ENCODE data around the gene APC2.

Gene APC2

DNA sequence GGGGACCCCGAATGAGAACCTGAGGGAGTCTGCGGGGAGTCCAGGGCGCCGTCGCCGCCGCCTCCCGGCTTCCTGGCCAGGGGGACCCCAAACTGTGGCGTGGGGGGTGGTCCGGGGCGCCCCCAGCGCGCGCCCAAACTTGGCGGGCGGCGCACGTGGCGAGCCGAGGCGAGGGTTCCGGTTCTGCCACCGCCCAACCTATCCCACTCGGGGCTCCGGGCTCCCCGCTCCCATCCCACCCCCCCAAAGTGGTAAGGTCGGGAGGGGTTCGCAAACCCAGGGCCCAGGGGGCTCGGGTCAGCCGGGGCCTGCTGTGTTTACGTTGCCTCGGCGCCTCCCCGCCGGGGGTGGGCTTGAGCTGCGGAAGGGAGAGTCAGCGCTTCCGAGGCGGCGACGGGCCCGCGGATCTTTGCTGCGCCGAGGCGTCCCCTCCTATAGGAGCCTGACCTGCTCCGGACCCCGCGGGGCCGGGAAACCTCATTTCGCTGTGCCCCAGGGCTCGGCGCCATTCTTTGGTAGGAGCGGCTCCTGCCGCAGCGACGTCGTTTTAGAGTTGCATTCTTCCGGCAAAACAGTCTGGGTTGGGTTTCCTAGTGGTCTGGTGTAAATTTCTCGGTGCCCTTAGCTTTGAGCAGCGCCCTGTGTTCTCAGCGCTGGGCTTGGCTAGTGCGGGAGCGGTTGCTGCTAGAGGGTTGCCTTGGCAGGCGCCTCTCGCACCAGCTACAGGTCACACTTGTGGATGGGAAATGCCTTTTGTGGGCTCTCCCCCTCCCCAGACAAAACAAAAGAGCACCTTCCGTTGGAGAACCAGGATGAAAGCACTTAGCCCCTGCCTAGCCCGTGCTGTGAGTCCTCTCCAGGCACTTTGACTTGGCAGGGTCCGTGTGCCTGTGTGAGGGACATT, 41.4 kb upstream of the APC2 start:
- Histone ChIP-seq H3K4me3 (ENCODE audit: low read length) (peak overlapping the region; percentile 76), H3K9me3 (ENCODE audit: control insufficient read depth, insufficient read depth, low read length) (no peaks in the 10 kb centered on the region), H3K27me3 (ENCODE audit: control insufficient read depth, insufficient read depth, low read length) (no peaks in the 10 kb centered on the region), H3K27ac (ENCODE audit: low read length) (no peak overlapping the region), H3K36me3 (ENCODE audit: control insufficient read depth, insufficient read depth, low read length) (peaks cover 10% of the 10 kb centered on the region; the same call in 1 of the 2 replicates), H3K4me1 (ENCODE audit: control insufficient read depth, insufficient read depth, low read length) (peaks cover 11% of the 10 kb centered on the region)
- WGBS (ENCODE audit: insufficient coverage, insufficient read length) = no CpG with 5 or more reads among the region's 69 CpGs
- no peak for DNase-seq (ENCODE audit: low read depth, low spot score)

DNA sequence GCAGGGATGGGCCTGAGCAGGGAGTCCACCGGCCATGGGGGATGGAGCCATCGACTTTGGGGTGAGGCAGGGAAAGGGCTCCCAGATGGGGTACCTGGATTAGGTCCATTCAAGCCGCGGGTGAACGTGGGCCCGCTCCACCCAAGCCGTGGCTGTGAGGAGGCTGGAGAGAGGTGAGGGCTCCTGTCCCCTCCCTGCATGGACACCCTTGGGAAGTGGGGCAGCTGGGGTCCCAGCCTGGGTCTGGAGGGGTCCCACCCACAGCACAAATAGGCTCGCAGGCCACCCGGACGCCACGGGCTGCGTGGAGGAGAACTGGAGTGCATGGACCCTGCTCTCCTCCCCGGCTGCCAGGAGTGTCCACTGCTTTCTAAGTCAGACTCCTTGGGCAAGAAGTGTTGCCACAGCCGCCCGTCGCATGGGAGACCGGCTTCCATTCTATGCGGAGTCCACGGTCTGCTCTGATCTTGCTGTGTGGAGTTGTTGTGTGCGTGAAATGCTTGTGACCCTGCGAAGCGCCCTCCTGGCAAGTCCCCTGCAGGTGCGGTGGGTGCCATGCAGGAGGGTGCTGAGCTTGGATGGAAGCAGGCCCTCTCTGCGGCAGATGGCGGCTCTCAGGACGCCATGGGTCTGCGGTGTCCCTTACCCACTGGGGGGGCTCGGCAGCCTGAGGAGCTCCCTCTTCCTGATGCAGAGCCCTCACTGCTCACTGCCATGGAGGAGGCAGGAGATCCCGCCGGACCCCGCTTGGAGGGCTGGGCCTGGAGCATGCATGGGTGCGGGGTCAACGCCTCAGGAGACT, 40.5 kb upstream of the APC2 start:
- peaks cover 11% of the 10 kb centered on the region for H3K4me1 ChIP-seq (ENCODE audit: control insufficient read depth, insufficient read depth, low read length)
- no peaks in the 10 kb centered on the region for H3K9me3 ChIP-seq (ENCODE audit: control insufficient read depth, insufficient read depth, low read length)
- H3K4me3 ChIP-seq (ENCODE audit: low read length) = peak overlapping the region; percentile 76; the same call in 1 of the 2 replicates
- peaks cover 10% of the 10 kb centered on the region; the same call in 1 of the 2 replicates for H3K36me3 ChIP-seq (ENCODE audit: control insufficient read depth, insufficient read depth, low read length)
- no peaks in the 10 kb centered on the region for H3K27me3 ChIP-seq (ENCODE audit: control insufficient read depth, insufficient read depth, low read length)
- WGBS (ENCODE audit: insufficient coverage, insufficient read length) = no CpG with 5 or more reads among the region's 33 CpGs
- no peak overlapping the region for H3K27ac ChIP-seq (ENCODE audit: low read length)
- DNase-seq (ENCODE audit: low read depth, low spot score) = no peak

DNA sequence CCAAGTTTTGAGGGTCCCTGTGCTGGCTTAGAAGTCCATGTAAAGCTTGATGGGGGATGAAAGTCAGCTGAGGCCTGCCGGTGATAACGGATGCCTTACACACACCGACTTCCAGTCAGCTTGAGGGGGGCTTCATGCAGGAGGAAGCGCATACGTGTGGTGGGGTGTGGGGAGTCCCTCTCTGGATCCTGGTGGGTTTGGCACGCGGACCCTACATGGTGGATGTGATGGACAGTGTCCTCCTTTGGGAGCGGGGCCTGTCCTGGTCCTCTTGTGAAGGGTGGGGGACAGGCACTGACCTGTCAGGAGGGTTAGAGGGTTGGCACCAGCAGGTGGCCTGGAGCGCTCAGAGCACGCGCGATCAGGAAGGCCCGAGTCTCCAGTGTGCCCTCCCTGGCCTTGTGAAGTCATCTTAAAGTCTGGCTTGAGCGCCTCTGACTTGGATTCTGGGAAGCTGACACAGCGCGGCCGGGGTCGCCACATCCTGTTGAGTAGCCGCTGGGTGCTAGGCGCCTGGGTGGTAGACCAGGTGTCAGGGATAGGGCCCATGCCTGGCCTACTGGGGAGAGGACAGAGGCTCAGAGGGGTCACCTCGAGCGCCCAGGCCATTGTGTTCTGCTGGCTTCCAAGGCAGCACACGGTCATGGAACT, 39.7 kb upstream of the APC2 start:
- no peaks in the 10 kb centered on the region for H3K9me3 ChIP-seq (ENCODE audit: control insufficient read depth, insufficient read depth, low read length)
- H3K27me3 ChIP-seq (ENCODE audit: control insufficient read depth, insufficient read depth, low read length) = no peaks in the 10 kb centered on the region
- H3K4me3 ChIP-seq (ENCODE audit: low read length) = no peak overlapping the region
- peaks cover 10% of the 10 kb centered on the region; the same call in 1 of the 2 replicates for H3K36me3 ChIP-seq (ENCODE audit: control insufficient read depth, insufficient read depth, low read length)
- no peak for DNase-seq (ENCODE audit: low read depth, low spot score)
- peaks cover 11% of the 10 kb centered on the region for H3K4me1 ChIP-seq (ENCODE audit: control insufficient read depth, insufficient read depth, low read length)
- no peak overlapping the region for H3K27ac ChIP-seq (ENCODE audit: low read length)
- no CpG with 5 or more reads among the region's 23 CpGs for WGBS (ENCODE audit: insufficient coverage, insufficient read length)

DNA sequence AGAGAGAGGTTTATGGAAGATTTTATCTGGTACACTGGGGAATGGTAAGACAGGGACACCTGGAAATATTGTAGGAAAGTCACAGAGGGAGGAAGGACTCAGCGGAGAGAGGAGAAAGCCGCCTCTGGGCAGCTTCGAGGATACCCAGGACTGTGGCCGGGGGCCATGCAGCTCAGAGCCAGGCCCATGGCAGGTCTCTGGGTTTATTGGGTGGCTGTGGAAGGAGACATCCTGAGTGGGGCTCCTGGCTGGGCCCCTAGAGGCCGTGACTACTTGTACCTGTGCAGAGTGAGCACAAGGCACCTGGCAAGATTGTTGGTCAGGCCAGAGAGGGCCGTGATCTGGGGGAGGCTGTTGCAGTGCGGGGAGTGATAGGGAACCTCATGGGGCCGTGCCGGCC, 39.1 kb upstream of the APC2 start:
- Histone ChIP-seq H3K36me3 (ENCODE audit: control insufficient read depth, insufficient read depth, low read length) (peaks cover 10% of the 10 kb centered on the region; the same call in 1 of the 2 replicates), H3K9me3 (ENCODE audit: control insufficient read depth, insufficient read depth, low read length) (no peaks in the 10 kb centered on the region), H3K4me1 (ENCODE audit: control insufficient read depth, insufficient read depth, low read length) (peaks cover 14% of the 10 kb centered on the region), H3K27me3 (ENCODE audit: control insufficient read depth, insufficient read depth, low read length) (no peaks in the 10 kb centered on the region), H3K4me3 (ENCODE audit: low read length) (no peak overlapping the region), H3K27ac (ENCODE audit: low read length) (no peak overlapping the region)
- WGBS (ENCODE audit: insufficient coverage, insufficient read length) = no CpG with 5 or more reads among the region's 9 CpGs
- no peak for DNase-seq (ENCODE audit: low read depth, low spot score)

DNA sequence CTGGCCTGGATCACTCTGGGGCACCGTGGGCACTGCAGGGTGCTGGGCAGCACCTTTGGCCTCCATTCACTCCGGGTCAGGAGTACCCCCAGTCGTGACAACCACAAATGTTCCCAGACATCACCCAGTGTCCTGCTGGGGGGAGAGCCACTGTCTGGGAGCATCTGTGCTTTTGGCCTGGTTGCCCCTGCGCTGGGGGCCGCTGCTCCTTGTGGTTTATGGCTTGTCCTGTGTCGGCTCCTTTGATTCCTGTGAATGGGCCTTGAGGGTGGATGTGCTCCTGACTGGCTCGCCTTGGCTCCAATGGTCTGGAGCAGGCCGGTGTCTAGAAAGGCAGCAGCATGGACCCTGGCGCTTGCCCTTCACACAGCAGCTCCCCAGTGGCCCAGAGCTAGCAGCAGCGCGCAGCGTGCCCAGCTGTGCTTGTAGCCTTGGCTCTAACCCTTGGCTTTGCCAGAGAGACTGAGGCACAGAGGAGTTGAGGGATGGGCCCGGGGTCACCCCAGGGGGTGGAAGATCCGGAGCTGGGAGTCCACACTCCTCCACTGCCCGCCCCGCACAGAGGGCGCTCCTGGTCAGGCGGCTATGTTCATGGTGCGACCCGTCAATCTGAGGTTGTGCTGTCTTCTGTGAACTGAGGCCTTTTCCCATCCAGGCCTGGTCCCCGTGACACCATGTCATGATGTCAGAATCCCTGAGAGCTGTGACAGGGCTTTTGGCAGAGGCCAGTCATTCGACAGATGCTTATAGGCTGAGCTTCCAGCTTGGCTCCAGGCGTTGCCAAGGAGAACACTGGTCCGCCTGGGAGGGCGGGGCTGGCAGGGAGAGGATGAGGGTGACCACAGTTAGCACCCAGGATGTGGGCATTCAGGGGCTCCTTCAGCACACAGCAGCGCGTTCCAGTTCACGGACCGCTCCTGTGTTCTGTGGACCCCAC, 38.4 kb upstream of the APC2 start:
- DNase-seq (ENCODE audit: low read depth, low spot score) = no peak
- H3K4me3 ChIP-seq (ENCODE audit: low read length) = no peak overlapping the region
- no peaks in the 10 kb centered on the region for H3K9me3 ChIP-seq (ENCODE audit: control insufficient read depth, insufficient read depth, low read length)
- H3K36me3 ChIP-seq (ENCODE audit: control insufficient read depth, insufficient read depth, low read length) = peaks cover 10% of the 10 kb centered on the region; the same call in 1 of the 2 replicates
- no peak overlapping the region for H3K27ac ChIP-seq (ENCODE audit: low read length)
- no peaks in the 10 kb centered on the region for H3K27me3 ChIP-seq (ENCODE audit: control insufficient read depth, insufficient read depth, low read length)
- peaks cover 21% of the 10 kb centered on the region for H3K4me1 ChIP-seq (ENCODE audit: control insufficient read depth, insufficient read depth, low read length)
- WGBS (ENCODE audit: insufficient coverage, insufficient read length) = no CpG with 5 or more reads among the region's 29 CpGs

DNA sequence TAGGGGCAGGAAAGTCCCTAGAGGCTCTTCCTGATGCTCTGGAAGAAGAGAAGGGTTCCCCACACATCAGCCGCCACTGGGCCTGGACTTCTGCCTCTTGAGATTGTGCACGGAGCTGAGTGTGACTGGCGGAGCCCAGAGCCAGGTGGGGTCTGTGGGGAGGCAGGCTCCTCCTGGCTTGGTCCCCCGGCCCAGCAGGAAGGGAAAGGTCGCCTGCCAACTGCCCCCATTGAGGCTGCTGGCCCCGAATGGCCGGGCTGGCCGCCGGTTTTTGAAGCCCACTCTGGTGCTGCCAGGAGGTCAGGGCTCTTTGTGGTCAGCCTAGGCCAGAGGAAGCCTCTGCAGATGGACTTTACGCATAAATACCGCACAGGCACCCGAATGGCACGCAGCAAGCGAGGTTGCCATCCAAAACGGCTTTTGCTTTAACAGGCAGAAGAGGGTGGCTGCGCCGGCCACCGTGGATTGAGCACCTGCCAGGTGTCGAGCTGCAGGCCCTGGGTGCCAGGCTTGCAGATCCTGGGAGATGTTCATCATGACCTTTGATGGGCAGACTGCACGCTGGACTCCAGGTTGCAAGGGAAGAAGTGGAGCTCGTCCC, 37.5 kb upstream of the APC2 start:
- Histone ChIP-seq H3K4me3 (ENCODE audit: low read length) (no peak overlapping the region), H3K4me1 (ENCODE audit: control insufficient read depth, insufficient read depth, low read length) (peaks cover 23% of the 10 kb centered on the region), H3K27ac (ENCODE audit: low read length) (no peak overlapping the region), H3K27me3 (ENCODE audit: control insufficient read depth, insufficient read depth, low read length) (no peaks in the 10 kb centered on the region), H3K9me3 (ENCODE audit: control insufficient read depth, insufficient read depth, low read length) (no peaks in the 10 kb centered on the region), H3K36me3 (ENCODE audit: control insufficient read depth, insufficient read depth, low read length) (peaks cover 13% of the 10 kb centered on the region)
- WGBS (ENCODE audit: insufficient coverage, insufficient read length) = no CpG with 5 or more reads among the region's 21 CpGs
- no peak for DNase-seq (ENCODE audit: low read depth, low spot score)

DNA sequence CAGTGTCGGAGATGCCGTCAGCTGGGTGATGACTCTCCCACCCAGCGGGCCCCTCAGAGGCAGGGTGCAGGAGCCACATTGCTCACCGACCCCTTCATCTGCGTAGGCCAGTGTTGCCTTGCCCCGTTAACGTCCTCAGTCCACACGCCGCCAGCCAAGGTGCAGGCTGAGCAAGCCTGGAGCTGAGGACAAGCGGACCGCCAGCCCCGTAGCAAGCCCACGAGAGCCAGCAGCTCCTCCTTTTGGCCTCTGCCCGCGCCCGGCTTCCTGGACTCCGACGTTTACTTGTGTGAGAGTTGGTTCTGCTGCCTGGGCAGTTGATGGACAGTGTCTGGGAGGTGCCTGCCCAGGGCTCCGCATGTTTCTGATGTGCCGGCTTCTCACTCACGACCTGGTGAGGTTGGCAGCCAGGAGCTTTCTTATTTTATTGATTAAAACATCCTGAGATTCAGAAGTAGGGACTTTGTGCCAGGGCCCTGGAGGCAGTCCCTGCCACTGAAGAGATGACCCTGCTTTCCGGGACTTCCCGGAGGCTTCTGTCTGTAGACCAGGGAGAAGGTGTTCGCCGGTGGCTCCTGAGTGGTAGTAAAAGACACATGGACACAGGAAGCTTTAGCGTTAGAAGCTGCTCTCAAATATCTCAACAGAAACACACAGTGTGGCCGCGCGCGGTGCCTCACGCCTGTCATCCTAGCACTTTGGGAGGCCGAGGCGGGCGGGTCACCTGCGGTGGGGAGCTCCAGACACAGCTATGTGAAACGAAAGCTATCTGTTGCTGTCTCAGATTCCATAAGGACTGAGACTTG, 36.7 kb upstream of the APC2 start:
- peaks cover 23% of the 10 kb centered on the region for H3K4me1 ChIP-seq (ENCODE audit: control insufficient read depth, insufficient read depth, low read length)
- DNase-seq (ENCODE audit: low read depth, low spot score) = no peak
- no CpG with 5 or more reads among the region's 36 CpGs for WGBS (ENCODE audit: insufficient coverage, insufficient read length)
- H3K36me3 ChIP-seq (ENCODE audit: control insufficient read depth, insufficient read depth, low read length) = peaks cover 13% of the 10 kb centered on the region
- no peaks in the 10 kb centered on the region for H3K27me3 ChIP-seq (ENCODE audit: control insufficient read depth, insufficient read depth, low read length)
- no peak overlapping the region for H3K4me3 ChIP-seq (ENCODE audit: low read length)
- H3K27ac ChIP-seq (ENCODE audit: low read length) = no peak overlapping the region
- no peaks in the 10 kb centered on the region for H3K9me3 ChIP-seq (ENCODE audit: control insufficient read depth, insufficient read depth, low read length)

DNA sequence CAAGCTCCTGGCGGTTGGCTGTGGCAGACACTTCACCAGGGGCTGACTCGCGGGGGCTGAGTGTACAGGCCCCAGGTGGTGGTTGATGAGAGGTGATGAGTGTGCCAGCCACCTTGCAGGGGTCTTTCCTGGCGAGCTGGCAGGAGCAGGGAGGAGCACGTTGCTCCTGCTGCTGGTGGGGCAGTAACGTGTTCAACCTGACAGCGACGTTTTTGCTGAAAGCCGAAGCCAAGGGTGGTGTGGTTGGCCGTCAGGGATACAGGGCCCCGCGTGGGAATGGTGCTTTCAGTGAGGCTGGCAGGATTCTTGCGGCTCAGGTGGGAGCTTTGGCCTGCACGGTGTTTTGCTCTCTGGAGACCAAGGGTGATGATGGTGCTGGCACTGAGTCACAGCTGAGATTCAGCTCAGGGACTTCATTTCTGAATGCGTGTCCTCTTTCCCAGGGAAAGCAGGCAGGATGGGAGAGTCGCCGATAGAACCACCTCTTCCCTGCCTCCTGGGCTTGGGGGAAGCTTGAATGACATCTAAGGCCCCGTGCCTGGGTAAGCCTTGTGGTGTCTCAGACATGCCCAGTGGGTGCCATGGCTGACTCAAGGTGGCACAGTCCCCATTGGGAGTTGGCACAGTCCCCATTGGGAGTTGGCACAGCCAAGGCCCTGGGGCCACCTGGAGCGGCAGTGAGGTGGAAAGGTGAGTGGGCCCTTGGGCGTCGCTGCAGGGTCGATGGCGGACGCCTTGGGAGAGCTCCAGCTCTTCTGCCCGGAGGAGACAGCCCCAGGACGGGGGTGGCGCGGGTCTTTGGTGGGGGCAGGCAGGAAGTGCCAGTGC, 33.7 kb upstream of the APC2 start:
- H3K27ac ChIP-seq (ENCODE audit: low read length) = no peak overlapping the region
- H3K4me1 ChIP-seq (ENCODE audit: control insufficient read depth, insufficient read depth, low read length) = peaks cover 12% of the 10 kb centered on the region
- H3K27me3 ChIP-seq (ENCODE audit: control insufficient read depth, insufficient read depth, low read length) = no peaks in the 10 kb centered on the region
- H3K9me3 ChIP-seq (ENCODE audit: control insufficient read depth, insufficient read depth, low read length) = no peaks in the 10 kb centered on the region
- DNase-seq (ENCODE audit: low read depth, low spot score) = no peak
- H3K36me3 ChIP-seq (ENCODE audit: control insufficient read depth, insufficient read depth, low read length) = peaks cover 32% of the 10 kb centered on the region
- no CpG with 5 or more reads among the region's 28 CpGs for WGBS (ENCODE audit: insufficient coverage, insufficient read length)
- H3K4me3 ChIP-seq (ENCODE audit: low read length) = no peak overlapping the region

All from iPS DF 6.9 (cell line).